Measurements from ENCODE around the gene CREB1. TPM values are rescaled to one million over a fixed set of nuclear protein-coding genes. Genes with fewer than 3 reads are reported as not detected.

CREB1 gene
- 69.3 and 71.1 TPM in 2 replicates for total RNA-seq
- polyA plus RNA-seq, result 31.0 and 35.7 TPM in 2 replicates
- polyA plus RNA-seq (2011; cell fraction: cytosol; rRNA removed), result 26.4 and 29.1 TPM in 2 replicates
- 41.0 and 42.2 TPM in 2 replicates for polyA plus RNA-seq (2011; cell fraction: nucleus; rRNA removed)
- polyA plus RNA-seq (2012), result 34.9 and 45.5 TPM in 2 replicates
- 131 and 149 TPM in 2 replicates for polyA minus RNA-seq
- 28.4 TPM for polyA minus RNA-seq (2011; cell fraction: cytosol; rRNA and poly(A)+ RNA removed)
- 65.2 and 84.5 TPM in 2 replicates for polyA minus RNA-seq (2011; cell fraction: nucleus; rRNA and poly(A)+ RNA removed)
- percentile 93 among the genes with signal in this experiment for Bru-seq, nascent RNA
- BruChase-seq, experiment 1, labeled RNA remaining after a 6-hour chase, result percentile 73 among the genes with signal in this experiment
- BruChase-seq, experiment 2, labeled RNA remaining after a 2-hour chase, result percentile 86 among the genes with signal in this experiment
- long read RNA-seq, full-length matches to known transcripts, result 36 of 68 reads
- long read RNA-seq, partial matches to known transcripts, result 3 of 68 reads
- long read RNA-seq, other reads (novel, unspliced or antisense), result 29 of 68 reads

- peak; percentile 99 for DNase-seq (ENCODE audit: low read depth, low spot score)
- H3K27ac ChIP-seq (ENCODE audit: insufficient read depth, low read depth, low read length), result peak within 1 kb of the TSS; percentile 95
- H4K20me1 ChIP-seq (replicated peaks; ENCODE audit: control insufficient read depth, extremely low read depth, insufficient read depth, low read length), result peaks cover 4% of the 10 kb centered on the region
- TF ChIP-seq EZH2 (IDR thresholded peaks at IDR 0.05; ENCODE audit: borderline replicate concordance, low read depth, low read length, severe bottlenecking), result no peak
- no peak for TF ChIP-seq GATA2 (IDR thresholded peaks at IDR 0.05; ENCODE audit: insufficient read depth, insufficient read length, low read depth, low read length)
- TF ChIP-seq MAX (IDR thresholded peaks at IDR 0.05; ENCODE audit: insufficient read depth, insufficient read length), result no peak
- TF ChIP-seq MYC (IDR thresholded peaks at IDR 0.05; ENCODE audit: low read depth, low read length), result no peak
- no peak for TF ChIP-seq FOS (IDR thresholded peaks at IDR 0.05; ENCODE audit: borderline replicate concordance, insufficient read depth, low read length)
- no peak for TF ChIP-seq JUN (IDR thresholded peaks at IDR 0.05; ENCODE audit: borderline replicate concordance, insufficient read depth, insufficient read length, low read depth)
- no peak for TF ChIP-seq POLR2AphosphoS5 (IDR thresholded peaks at IDR 0.05; ENCODE audit: insufficient read depth, low read depth, low read length)
- TF ChIP-seq POLR2A (IDR thresholded peaks at IDR 0.05; ENCODE audit: low read depth, low read length), result no peak
- TF ChIP-seq CTCF (IDR thresholded peaks at IDR 0.05; ENCODE audit: extremely low read depth in 1 of 2, insufficient read depth in 1 of 2, low read depth in 1 of 2, low read length in 2 of 2), result no peak
- ChIA-PET POLR2A (interaction anchor here (0.7 to 1.7 kb wide), 9 partner anchors 9 to 182 kb away, joined by 3 to 9 read pairs (median 3); partner anchors contain the start of genes CCNYL1 and METTL21A), CTCF (interaction anchor here (0.6 to 2.2 kb wide), 6 partner anchors 11 to 729 kb away, joined by 3 to 19 read pairs (median 4); partner anchors contain the start of gene METTL21A)
- peak within 1 kb of the TSS; percentile 79 to 98 (median 91) for H3K4me3 ChIP-seq (replicated peaks in 1 of 3; ENCODE audit: insufficient read depth in 1 of 3, low read depth in 1 of 3, low read length in 3 of 3)
- H3K36me3 ChIP-seq (ENCODE audit: control insufficient read depth in 2 of 2, extremely low read depth in 1 of 2, insufficient read depth in 2 of 2, low read length in 2 of 2), result no peaks in the 10 kb centered on the region
- H3K27me3 ChIP-seq (ENCODE audit: control insufficient read depth in 2 of 2, insufficient read depth in 2 of 2, low read length in 2 of 2), result no peaks in the 10 kb centered on the region
- intact Hi-C loops (cut with micrococcal nuclease) (loop anchor here (1.0 to 5.0 kb wide), 9 partner anchors 20 to 363 kb away; partner anchors contain the start of gene CCNYL1), dilution Hi-C loops (cut with MboI; ENCODE audit: extremely low pct_ligation_motif_present, low sequenced_read_pairs) (no loop called here)
- no peaks in the 10 kb centered on the region for H3K9me3 ChIP-seq (replicated peaks; ENCODE audit: control insufficient read depth, insufficient read depth, low read length)
- H3K9me1 ChIP-seq (replicated peaks; ENCODE audit: control insufficient read depth, extremely low read depth, insufficient read depth, low read length), result no peaks in the 10 kb centered on the region
- no TSS peak for BruUV-seq (replicated peaks)
- peak within 1 kb of the TSS; percentile 98 for H3K4me2 ChIP-seq (ENCODE audit: insufficient read depth, low read length)
- H3K4me1 ChIP-seq (ENCODE audit: control insufficient read depth, extremely low read depth, insufficient read depth, low read length), result peaks cover 28% of the 10 kb centered on the region
- peak within 1 kb of the TSS; percentile 64 for H2AFZ ChIP-seq (ENCODE audit: low read depth, low read length)
- peaks cover 43% of the 10 kb centered on the region for H3K79me2 ChIP-seq (ENCODE audit: control insufficient read depth, insufficient read depth, low read length)
- peak; percentile 97 for FAIRE-seq
- H3K9ac ChIP-seq (replicated peaks; ENCODE audit: extremely low read depth, insufficient read depth, low read length), result peak within 1 kb of the TSS; percentile 98
Observed at GRCh38 chr2:207529330-207530159, at the start of gene CREB1. TSS of gene CREB1 (plus strand) at chr2:207529962. CDS start at chr2:207555636, 25,674 bp downstream.
